Ishikawa (cell line): Measurements from ENCODE around the gene ZNF319.

Experiments
- RAD21 ChIP-seq: IDR thresholded peaks from 2 replicates; pipeline ENCODE4 v1.6.1; 2012; ENCODE audit warnings: low read depth
- YY1 ChIP-seq: IDR thresholded peaks from 2 replicates; pipeline ENCODE4 v1.6.1; 2012; ENCODE audit warnings: low read depth

- TF ChIP-seq YY1, result no peak
- no peak for TF ChIP-seq RAD21
These were observed 12.9 kb downstream of the ZNF319 start for GRCh38 chr16:57987441-57988177.
